ENCODE data around the gene CDHR4. TPM values are rescaled to one million over a fixed set of nuclear protein-coding genes. Genes with fewer than 3 reads are reported as not detected.
"Not testable (repeated sequence)": the region's sequence is repeated elsewhere in the genome, so short reads cannot be mapped to it uniquely, and the experiment has no call there.

The CDHR4 gene
- total and polyA plus RNA-seq, 4 donors, result 0.26 to 5.0 (median 1.1) TPM; not detected in 1

DNA sequence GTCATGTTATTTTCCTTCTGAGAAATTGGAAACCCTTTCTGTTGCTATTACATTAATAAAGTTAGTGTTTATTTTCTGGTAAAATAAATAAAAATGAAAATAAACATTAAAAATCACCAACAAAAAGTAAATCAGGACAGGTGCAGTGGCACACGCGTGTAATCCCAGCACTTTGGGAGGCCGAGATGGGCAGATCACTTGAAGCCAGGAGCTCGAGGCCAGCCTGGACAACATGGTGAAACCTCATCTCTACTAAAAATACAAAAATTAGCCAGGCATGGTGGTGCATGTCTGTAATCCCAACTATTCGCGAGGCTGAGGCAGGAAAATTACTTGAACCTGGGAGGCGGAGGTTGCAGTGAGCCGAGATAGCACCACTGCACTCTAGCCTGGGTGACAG, 23.6 kb downstream of the CDHR4 start:
- intact Hi-C loops (cut with DNase I); H3K9me3 ChIP-seq (ENCODE audit: control insufficient read depth, low read length); H3K4me3 ChIP-seq (ENCODE audit: low read length in 2 of 2); H3K4me1 ChIP-seq (ENCODE audit: control insufficient read depth in 1 of 2, insufficient read depth in 2 of 2, low read length in 2 of 2); DNase-seq; H3K27me3 ChIP-seq (ENCODE audit: control insufficient read depth in 1 of 2, insufficient read depth in 2 of 2, low read length in 1 of 2); H3K36me3 ChIP-seq (ENCODE audit: control insufficient read depth in 1 of 2, insufficient read depth in 2 of 2, low read length in 1 of 2); H3K27ac ChIP-seq (ENCODE audit: low read depth in 1 of 2, low read length in 2 of 2); ATAC-seq (ENCODE audit: low FRiP score): not testable (repeated sequence)
- 89 to 92% methylated on average over 8 of the region's 8 CpGs for WGBS, 2 donors

DNA sequence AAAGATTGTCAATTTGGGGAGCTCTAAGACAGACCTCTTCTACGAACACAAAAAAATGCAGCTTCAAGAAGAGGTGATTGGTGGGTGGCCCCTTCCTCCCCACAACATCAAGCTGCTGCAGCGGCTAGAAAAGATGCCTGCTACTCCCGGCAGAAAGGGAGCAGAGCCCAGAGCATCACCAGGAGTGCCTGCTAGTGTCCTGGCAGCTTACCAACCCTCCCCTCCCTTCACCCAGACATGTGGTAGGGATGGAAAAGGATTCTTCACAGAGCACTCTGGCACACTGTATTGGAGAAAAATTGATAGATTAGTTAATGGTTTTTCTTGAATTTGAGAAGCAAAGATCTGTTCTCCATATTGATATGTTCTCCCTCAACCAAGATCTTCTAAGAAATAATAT, 24.1 kb downstream of the CDHR4 start:
- no peaks in the 10 kb centered on the region for H3K27me3 ChIP-seq (ENCODE audit: control insufficient read depth in 1 of 2, insufficient read depth in 2 of 2, low read length in 1 of 2)
- H3K27ac ChIP-seq (ENCODE audit: low read depth in 1 of 2, low read length in 2 of 2), result no peak overlapping the region
- DNase-seq, result no peak
- intact Hi-C loops (cut with DNase I), result no loop called here
- no peaks in the 10 kb centered on the region for H3K36me3 ChIP-seq (ENCODE audit: control insufficient read depth in 1 of 2, insufficient read depth in 2 of 2, low read length in 1 of 2)
- H3K4me1 ChIP-seq (ENCODE audit: control insufficient read depth in 1 of 2, insufficient read depth in 2 of 2, low read length in 2 of 2), result no peaks in the 10 kb centered on the region
- no peak overlapping the region for H3K4me3 ChIP-seq (ENCODE audit: low read length in 2 of 2)
- no peaks in the 10 kb centered on the region for H3K9me3 ChIP-seq (ENCODE audit: control insufficient read depth, low read length)
- no peak for ATAC-seq (ENCODE audit: low FRiP score)
- WGBS, 2 donors, result 53 to 68% methylated on average over 3 of the region's 3 CpGs

GRCh38 chr3:49772703-49773102, 27.0 kb downstream of the CDHR4 start:
- 97% methylated on average over 2 of the region's 2 CpGs for WGBS, 2 donors
- intact Hi-C loops (cut with DNase I), result no loop called here
- Histone ChIP-seq H3K27ac (ENCODE audit: low read depth in 1 of 2, low read length in 2 of 2) (no peak overlapping the region), H3K4me3 (ENCODE audit: low read length in 2 of 2) (no peak overlapping the region), H3K4me1 (ENCODE audit: control insufficient read depth in 1 of 2, insufficient read depth in 2 of 2, low read length in 2 of 2) (no peaks in the 10 kb centered on the region), H3K27me3 (ENCODE audit: control insufficient read depth in 1 of 2, insufficient read depth in 2 of 2, low read length in 1 of 2) (no peaks in the 10 kb centered on the region), H3K36me3 (ENCODE audit: control insufficient read depth in 1 of 2, insufficient read depth in 2 of 2, low read length in 1 of 2) (peaks cover 0 to 2% of the 10 kb centered on the region in 2 donors), H3K9me3 (ENCODE audit: control insufficient read depth, low read length) (no peaks in the 10 kb centered on the region)
- DNase-seq (no peak), ATAC-seq (ENCODE audit: low FRiP score) (no peak)

DNA sequence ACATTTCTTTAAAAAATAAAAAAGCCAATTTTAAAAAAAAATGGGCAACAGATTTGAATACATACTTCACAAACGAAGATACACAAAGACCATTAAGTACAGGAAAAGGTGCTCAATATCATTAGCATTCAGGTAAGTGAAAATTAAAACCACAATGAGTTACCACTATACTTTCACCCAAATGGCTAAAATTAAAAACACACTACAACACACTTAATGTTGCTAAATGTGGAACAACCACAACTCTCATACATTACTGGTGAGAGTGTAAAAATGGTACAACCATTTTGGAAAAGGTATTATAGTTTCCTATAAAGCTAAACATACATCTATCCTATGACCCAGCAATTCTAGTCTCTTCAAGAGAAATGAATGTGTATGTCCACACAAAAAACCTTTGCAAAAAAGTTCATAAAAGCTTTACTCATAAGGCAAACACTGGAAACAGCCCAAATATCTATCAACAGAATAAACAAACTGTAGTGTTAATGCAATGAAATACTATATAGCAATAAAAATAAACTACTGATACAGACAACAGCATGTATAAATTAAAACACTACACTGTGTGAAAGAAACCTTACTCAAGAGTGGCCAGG, 28.2 kb downstream of the CDHR4 start:
- Histone ChIP-seq H3K27me3 (ENCODE audit: control insufficient read depth in 1 of 2, insufficient read depth in 2 of 2, low read length in 1 of 2) (no peaks in the 10 kb centered on the region), H3K9me3 (ENCODE audit: control insufficient read depth, low read length) (no peaks in the 10 kb centered on the region), H3K36me3 (ENCODE audit: control insufficient read depth in 1 of 2, insufficient read depth in 2 of 2, low read length in 1 of 2) (peaks cover 0 to 2% of the 10 kb centered on the region in 2 donors), H3K27ac (ENCODE audit: low read depth in 1 of 2, low read length in 2 of 2) (no peak overlapping the region), H3K4me3 (ENCODE audit: low read length in 2 of 2) (no peak overlapping the region), H3K4me1 (ENCODE audit: control insufficient read depth in 1 of 2, insufficient read depth in 2 of 2, low read length in 2 of 2) (no peaks in the 10 kb centered on the region)
- 85 to 91% methylated on average over 1 of the region's 1 CpG for WGBS, 2 donors
- intact Hi-C loops (cut with DNase I), result no loop called here
- no peak for DNase-seq
- ATAC-seq (ENCODE audit: low FRiP score), result no peak

DNA sequence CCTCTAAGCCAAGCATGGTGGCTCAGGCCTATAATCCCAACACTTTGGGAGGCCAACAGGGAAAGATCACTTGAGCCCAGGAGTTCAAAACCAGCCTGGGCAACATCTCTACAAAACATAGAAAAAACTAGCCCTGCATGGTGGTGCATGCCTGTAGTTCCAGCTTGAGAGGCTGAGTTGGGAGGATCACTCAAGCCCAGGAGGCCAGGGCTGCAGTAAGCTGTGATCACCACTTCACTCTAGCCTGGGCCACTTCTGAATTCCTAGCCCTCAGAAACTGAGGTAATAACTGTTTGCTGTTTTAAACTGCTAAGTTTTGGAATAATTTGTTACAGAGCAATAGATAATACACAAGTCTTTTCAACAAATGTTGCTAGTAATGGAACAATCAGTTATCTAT, 29.7 kb downstream of the CDHR4 start:
- Histone ChIP-seq H3K4me3 (ENCODE audit: low read length in 2 of 2) (no peak overlapping the region), H3K27ac (ENCODE audit: low read depth in 1 of 2, low read length in 2 of 2) (no peak overlapping the region), H3K4me1 (ENCODE audit: control insufficient read depth in 1 of 2, insufficient read depth in 2 of 2, low read length in 2 of 2) (no peaks in the 10 kb centered on the region), H3K9me3 (ENCODE audit: control insufficient read depth, low read length) (no peaks in the 10 kb centered on the region), H3K27me3 (ENCODE audit: control insufficient read depth in 1 of 2, insufficient read depth in 2 of 2, low read length in 1 of 2) (no peaks in the 10 kb centered on the region), H3K36me3 (ENCODE audit: control insufficient read depth in 1 of 2, insufficient read depth in 2 of 2, low read length in 1 of 2) (peaks cover 0 to 2% of the 10 kb centered on the region in 2 donors)
- DNase-seq, result no peak
- intact Hi-C loops (cut with DNase I), result no loop called here
- ATAC-seq (ENCODE audit: low FRiP score), result no peak

DNA sequence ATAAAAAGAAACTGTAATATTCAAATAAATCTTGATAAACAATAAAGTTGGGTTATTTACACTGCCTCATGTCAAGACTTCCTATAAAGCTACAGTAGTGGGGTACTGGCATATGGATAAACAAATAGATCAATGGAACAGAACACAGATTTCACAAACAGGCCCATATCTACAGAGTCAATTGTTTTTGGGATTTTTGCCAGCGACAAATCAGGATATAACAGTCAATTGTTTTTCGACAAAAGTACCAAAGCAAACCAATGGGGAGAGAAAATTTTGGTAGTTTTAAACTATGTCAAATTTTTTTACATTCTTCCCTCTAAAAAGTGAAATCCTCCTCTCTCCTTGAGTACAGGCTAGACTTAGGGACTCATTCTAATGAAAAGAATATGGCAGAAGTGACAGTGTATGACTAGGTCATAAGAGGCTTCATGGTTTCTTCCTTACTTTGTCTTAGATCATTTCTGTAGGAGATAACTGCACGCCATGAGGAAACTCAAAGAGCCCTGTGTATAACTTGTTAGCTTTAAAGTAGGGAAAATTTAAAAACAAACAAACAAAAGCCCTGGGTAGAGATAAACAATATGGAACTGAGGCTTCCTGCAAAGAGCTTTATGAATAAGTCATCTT, 30.3 kb downstream of the CDHR4 start:
- intact Hi-C loops (cut with DNase I), result no loop called here
- Histone ChIP-seq H3K36me3 (ENCODE audit: control insufficient read depth in 1 of 2, insufficient read depth in 2 of 2, low read length in 1 of 2) (peaks cover 0 to 3% of the 10 kb centered on the region in 2 donors), H3K4me3 (ENCODE audit: low read length in 2 of 2) (no peak overlapping the region), H3K4me1 (ENCODE audit: control insufficient read depth in 1 of 2, insufficient read depth in 2 of 2, low read length in 2 of 2) (no peaks in the 10 kb centered on the region), H3K9me3 (ENCODE audit: control insufficient read depth, low read length) (no peaks in the 10 kb centered on the region), H3K27me3 (ENCODE audit: control insufficient read depth in 1 of 2, insufficient read depth in 2 of 2, low read length in 1 of 2) (no peaks in the 10 kb centered on the region), H3K27ac (ENCODE audit: low read depth in 1 of 2, low read length in 2 of 2) (no peak overlapping the region)
- DNase-seq, result no peak
- ATAC-seq (ENCODE audit: low FRiP score), result no peak
- 95 to 97% methylated on average over 3 of the region's 3 CpGs for WGBS, 2 donors

GRCh38 chr3:49763981-49764380, 35.7 kb downstream of the CDHR4 start:
- no peak for ATAC-seq (ENCODE audit: low FRiP score)
- Histone ChIP-seq H3K4me3 (ENCODE audit: low read length in 2 of 2) (no peak overlapping the region), H3K27ac (ENCODE audit: low read depth in 1 of 2, low read length in 2 of 2) (no peak overlapping the region), H3K27me3 (ENCODE audit: control insufficient read depth in 1 of 2, insufficient read depth in 2 of 2, low read length in 1 of 2) (no peaks in the 10 kb centered on the region), H3K4me1 (ENCODE audit: control insufficient read depth in 1 of 2, insufficient read depth in 2 of 2, low read length in 2 of 2) (no peaks in the 10 kb centered on the region), H3K36me3 (ENCODE audit: control insufficient read depth in 1 of 2, insufficient read depth in 2 of 2, low read length in 1 of 2) (peaks cover 0 to 1% of the 10 kb centered on the region in 2 donors), H3K9me3 (ENCODE audit: control insufficient read depth, low read length) (no peaks in the 10 kb centered on the region)
- intact Hi-C loops (cut with DNase I), result no loop called here
- WGBS, 2 donors, result 92 to 97% methylated on average over 4 of the region's 4 CpGs
- no peak for DNase-seq

- Histone ChIP-seq H3K27ac (ENCODE audit: low read depth in 1 of 2, low read length in 2 of 2) (no peak overlapping the region), H3K27me3 (ENCODE audit: control insufficient read depth in 1 of 2, insufficient read depth in 2 of 2, low read length in 1 of 2) (no peaks in the 10 kb centered on the region), H3K9me3 (ENCODE audit: control insufficient read depth, low read length) (no peaks in the 10 kb centered on the region), H3K4me3 (ENCODE audit: low read length in 2 of 2) (no peak overlapping the region), H3K36me3 (ENCODE audit: control insufficient read depth in 1 of 2, insufficient read depth in 2 of 2, low read length in 1 of 2) (peaks cover 0 to 1% of the 10 kb centered on the region in 2 donors), H3K4me1 (ENCODE audit: control insufficient read depth in 1 of 2, insufficient read depth in 2 of 2, low read length in 2 of 2) (no peaks in the 10 kb centered on the region)
- intact Hi-C loops (cut with DNase I), result no loop called here
- ATAC-seq (ENCODE audit: low FRiP score) (no peak), DNase-seq (no peak)
- 93% methylated on average over 3 of the region's 3 CpGs for WGBS, 2 donors
Measured at GRCh38 chr3:49761661-49762060, 38.0 kb downstream of the CDHR4 start.

DNA sequence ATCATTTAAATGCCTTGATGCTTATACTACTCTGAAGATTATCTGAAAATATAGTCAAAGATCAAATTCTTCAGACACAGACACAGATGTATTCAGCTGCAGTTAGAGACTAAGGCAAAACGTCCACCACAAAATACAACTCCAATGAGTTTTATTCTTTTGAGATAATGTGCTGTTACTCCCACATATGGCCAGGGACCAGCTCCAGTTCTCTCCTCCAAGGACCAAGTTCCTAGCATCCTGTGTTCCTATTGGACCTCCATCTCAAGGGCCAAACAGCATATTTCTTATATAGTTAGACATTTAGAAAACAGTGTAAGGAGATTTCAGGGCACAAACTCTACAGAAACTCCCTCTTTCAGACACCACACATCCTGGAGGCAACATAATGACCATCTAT, 40.4 kb downstream of the CDHR4 start:
- Histone ChIP-seq H3K4me3 (ENCODE audit: low read length in 2 of 2) (no peak overlapping the region), H3K27ac (ENCODE audit: low read depth in 1 of 2, low read length in 2 of 2) (no peak overlapping the region), H3K4me1 (ENCODE audit: control insufficient read depth in 1 of 2, insufficient read depth in 2 of 2, low read length in 2 of 2) (no peaks in the 10 kb centered on the region), H3K9me3 (ENCODE audit: control insufficient read depth, low read length) (no peaks in the 10 kb centered on the region), H3K36me3 (ENCODE audit: control insufficient read depth in 1 of 2, insufficient read depth in 2 of 2, low read length in 1 of 2) (no peaks in the 10 kb centered on the region), H3K27me3 (ENCODE audit: control insufficient read depth in 1 of 2, insufficient read depth in 2 of 2, low read length in 1 of 2) (no peaks in the 10 kb centered on the region)
- intact Hi-C loops (cut with DNase I), result no loop called here
- ATAC-seq (ENCODE audit: low FRiP score) (no peak), DNase-seq (no peak)
- WGBS, 2 donors, result 0 to 7% methylated on average over 1 of the region's 1 CpG

All from aorta (tissue), 5 donors.